ENCODE results near the gene RAB34. TPM values are rescaled to one million over a fixed set of nuclear protein-coding genes. Genes with fewer than 3 reads are reported as not detected.

The RAB34 gene
- polyA plus RNA-seq, 1 experiment = 389 TPM

DNA sequence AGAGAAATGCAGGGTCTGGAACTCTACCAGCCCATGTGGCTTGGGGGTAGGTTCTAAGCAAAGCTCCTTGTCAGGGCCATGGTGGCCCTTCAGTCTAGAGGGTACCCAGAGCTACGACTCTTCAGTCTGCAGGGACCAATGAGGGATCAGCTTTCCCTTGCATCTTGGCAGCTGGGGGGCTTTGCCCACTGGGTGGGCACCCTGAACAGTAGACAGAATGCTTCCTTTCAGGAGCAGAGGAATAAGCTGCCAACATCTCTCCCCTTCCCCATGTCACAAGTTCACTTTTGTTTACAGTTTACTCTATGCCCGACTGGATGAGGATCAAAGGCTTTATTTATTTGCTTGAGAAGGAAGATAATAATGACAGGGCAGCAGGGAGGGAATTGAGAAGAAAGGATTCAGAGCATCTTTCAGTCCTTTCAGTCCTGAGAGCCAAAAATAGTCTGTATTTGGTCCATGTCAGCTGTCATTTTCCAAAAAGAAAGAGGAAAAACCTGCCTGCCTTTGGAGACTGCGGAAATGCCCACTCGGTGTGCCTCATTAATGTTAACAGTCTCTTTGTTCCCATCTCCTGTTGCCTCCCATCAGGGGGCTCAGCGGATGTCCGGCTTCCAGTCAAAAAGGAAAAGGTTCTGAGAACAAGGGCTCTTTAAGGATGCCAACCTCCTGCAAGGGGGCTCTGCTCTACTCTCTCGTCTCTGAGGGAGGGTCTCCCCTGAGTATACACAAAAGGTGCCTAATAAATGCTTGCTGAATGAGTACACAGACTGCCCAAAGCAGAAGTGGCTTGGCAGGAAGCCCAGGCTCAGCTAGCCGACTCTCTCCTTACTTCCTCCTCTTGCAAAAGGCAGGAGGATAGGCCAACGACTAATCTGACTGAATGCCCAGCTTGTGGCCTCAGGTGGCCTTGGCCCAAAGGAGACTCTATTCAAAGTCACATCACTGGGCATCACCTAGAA, 43.2 kb upstream of the RAB34 start:
- ChIA-PET POLR2A (interaction anchor here (0.6 to 1.0 kb wide), 3 partner anchors 34 to 194 kb away, joined by 3 to 10 read pairs (median 3); partner anchors contain the start of gene PHF12), CTCF (interaction anchor here (0.6 to 6.4 kb wide), 6 partner anchors 9 to 212 kb away, joined by 3 to 100 read pairs (median 4); no protein-coding TSS in a partner anchor)
- no peaks in the 10 kb centered on the region for H3K9me3 ChIP-seq (ENCODE audit: control insufficient read depth, insufficient read depth, low read length)
- no peak overlapping the region for H3K4me3 ChIP-seq (ENCODE audit: low read depth, low read length)
- H3K27ac ChIP-seq (ENCODE audit: low read depth, low read length) = no peak overlapping the region
- DNase-seq (ENCODE audit: low read depth, low spot score) = no peak
- TF ChIP-seq, protein P1, sequence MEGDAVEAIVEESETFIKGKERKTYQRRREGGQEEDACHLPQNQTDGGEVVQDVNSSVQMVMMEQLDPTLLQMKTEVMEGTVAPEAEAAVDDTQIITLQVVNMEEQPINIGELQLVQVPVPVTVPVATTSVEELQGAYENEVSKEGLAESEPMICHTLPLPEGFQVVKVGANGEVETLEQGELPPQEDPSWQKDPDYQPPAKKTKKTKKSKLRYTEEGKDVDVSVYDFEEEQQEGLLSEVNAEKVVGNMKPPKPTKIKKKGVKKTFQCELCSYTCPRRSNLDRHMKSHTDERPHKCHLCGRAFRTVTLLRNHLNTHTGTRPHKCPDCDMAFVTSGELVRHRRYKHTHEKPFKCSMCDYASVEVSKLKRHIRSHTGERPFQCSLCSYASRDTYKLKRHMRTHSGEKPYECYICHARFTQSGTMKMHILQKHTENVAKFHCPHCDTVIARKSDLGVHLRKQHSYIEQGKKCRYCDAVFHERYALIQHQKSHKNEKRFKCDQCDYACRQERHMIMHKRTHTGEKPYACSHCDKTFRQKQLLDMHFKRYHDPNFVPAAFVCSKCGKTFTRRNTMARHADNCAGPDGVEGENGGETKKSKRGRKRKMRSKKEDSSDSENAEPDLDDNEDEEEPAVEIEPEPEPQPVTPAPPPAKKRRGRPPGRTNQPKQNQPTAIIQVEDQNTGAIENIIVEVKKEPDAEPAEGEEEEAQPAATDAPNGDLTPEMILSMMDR (IDR thresholded peaks at IDR 0.05; ENCODE audit: low read depth, low read length) = no peak
- no peaks in the 10 kb centered on the region for H3K27me3 ChIP-seq (ENCODE audit: control insufficient read depth, insufficient read depth, low read length)

DNA sequence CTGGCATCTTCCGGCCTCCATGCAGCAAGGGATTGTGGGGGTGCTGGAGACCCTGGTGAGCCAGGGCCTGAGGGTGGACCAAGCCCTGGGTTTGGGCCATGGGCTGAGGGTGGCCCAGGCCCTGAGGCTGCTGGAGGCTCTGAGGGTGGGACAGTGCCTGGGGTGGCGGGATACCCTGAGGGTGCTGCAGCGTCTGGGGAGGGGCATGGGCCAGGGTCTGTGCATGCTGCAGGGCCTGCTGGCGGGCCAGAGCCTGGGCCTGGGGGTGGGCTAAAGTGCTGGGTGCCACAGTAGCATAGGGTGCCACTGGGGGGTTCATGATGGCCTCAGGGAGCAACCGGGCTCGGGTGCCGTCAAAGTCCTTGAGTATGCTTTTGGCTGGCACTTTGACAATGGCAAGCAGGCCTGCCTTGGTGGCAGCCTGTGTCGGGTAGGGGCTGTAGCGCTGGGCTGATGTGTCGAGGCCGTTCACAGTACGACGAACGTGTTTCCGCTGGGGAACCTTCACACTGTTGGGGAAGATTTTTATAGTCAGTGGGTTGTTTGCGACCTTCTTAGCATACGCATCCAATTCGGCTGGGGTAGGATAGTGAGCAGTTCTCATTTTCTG, 41.7 kb upstream of the RAB34 start:
- no peak for DNase-seq (ENCODE audit: low read depth, low spot score)
- H3K27me3 ChIP-seq (ENCODE audit: control insufficient read depth, insufficient read depth, low read length) = no peaks in the 10 kb centered on the region
- ChIA-PET POLR2A (no interaction called here), CTCF (interaction anchor here (6.4 kb wide), 1 partner anchor 7 kb away, joined by 100 read pairs; no protein-coding TSS in a partner anchor)
- TF ChIP-seq, protein P1 (IDR thresholded peaks at IDR 0.05; ENCODE audit: low read depth, low read length) = no peak
- no peaks in the 10 kb centered on the region for H3K9me3 ChIP-seq (ENCODE audit: control insufficient read depth, insufficient read depth, low read length)
- no peak overlapping the region for H3K27ac ChIP-seq (ENCODE audit: low read depth, low read length)
- no peak overlapping the region for H3K4me3 ChIP-seq (ENCODE audit: low read depth, low read length)

DNA sequence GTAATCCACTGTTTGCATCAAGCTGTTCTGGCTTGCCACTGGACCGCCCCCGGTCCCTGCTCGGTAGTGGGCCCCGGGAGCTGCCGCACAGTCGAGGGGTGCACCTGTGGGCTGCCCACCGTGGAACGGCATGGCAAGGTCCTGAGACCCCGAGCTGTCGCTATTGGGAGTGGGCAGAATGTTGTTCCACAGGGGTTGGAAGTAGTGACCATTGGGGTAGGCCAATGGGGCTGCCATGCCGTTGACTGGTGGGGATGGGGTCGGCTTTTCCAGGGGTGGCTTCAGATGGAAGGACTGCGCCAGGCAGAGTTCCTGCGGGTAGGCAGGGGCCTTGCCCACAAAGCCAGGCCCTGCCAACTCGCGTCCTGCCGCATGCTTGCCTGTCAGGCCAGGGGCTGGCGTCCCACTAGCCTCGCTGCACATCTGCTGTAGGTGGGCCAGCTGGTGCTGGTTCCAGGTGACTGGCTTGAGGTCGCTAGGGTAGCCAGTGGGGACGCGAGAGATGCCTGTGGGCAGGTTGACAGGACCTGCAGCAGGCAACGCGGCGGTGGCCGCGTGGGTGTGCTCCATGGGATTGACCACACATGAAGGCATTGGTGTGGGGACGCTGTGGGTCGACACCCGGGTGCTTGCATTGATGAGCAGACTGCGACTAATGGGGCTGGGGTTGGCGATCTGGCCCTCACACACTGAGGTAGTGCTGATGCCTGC, 40.9 kb upstream of the RAB34 start:
- Histone ChIP-seq H3K4me3 (ENCODE audit: low read depth, low read length) (no peak overlapping the region), H3K27ac (ENCODE audit: low read depth, low read length) (no peak overlapping the region), H3K9me3 (ENCODE audit: control insufficient read depth, insufficient read depth, low read length) (no peaks in the 10 kb centered on the region), H3K27me3 (ENCODE audit: control insufficient read depth, insufficient read depth, low read length) (no peaks in the 10 kb centered on the region)
- DNase-seq (ENCODE audit: low read depth, low spot score) = no peak
- ChIA-PET CTCF (no interaction called here), POLR2A (interaction anchor here (1.4 kb wide), 1 partner anchor 30 kb away, joined by 3 read pairs; the partner anchor contains the start of gene NEK8)
- TF ChIP-seq, protein P1 (IDR thresholded peaks at IDR 0.05; ENCODE audit: low read depth, low read length) = no peak

DNA sequence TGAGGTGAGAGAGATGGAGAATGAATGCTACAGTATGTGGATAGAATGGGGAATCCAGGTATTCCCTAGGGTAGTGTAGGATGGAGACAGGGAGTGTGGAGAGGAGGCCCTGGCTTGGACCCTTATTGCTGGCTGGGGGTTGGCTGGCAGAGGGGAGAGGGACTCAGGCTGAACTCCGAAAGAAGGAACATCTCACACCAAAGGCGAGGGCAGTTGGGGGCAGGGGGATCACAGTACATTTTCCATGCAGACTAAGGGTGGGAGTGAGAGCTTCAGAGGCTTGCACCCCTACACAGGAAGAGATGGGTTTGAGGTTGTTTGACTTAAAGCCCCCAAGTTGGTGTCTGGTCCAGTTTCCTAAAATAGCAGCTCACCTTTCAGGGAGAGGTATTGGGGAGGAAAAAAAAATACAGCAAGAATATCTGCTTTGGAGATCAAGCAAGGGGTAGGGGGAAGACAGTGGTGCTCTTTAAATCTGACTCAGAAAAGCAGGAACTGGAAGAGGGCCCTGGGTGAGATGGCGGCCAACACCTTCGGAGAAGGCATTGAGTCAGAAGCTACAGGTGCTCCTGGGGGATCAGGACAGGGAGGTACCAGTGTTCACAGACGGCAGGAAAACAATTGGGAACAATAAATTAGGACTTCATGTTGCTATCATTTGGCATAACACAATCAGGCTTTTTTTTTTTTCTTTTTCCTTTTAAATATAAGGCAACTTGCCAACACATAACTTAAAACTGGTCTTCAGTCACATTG, 38.6 kb upstream of the RAB34 start:
- POLR2A ChIA-PET = no interaction called here
- H3K4me3 ChIP-seq (ENCODE audit: low read depth, low read length) = no peak overlapping the region

More for the DNA sequence above, 38.6 kb upstream of the RAB34 start:
- TF ChIP-seq, protein P1 (IDR thresholded peaks at IDR 0.05; ENCODE audit: low read depth, low read length) = no peak
- H3K9me3 ChIP-seq (ENCODE audit: control insufficient read depth, insufficient read depth, low read length) = no peaks in the 10 kb centered on the region
- CTCF ChIA-PET = interaction anchor here (1.2 kb wide), 1 partner anchor 29 kb away, joined by 3 read pairs; no protein-coding TSS in a partner anchor
- no peak for DNase-seq (ENCODE audit: low read depth, low spot score)
- H3K27ac ChIP-seq (ENCODE audit: low read depth, low read length) = no peak overlapping the region
- no peaks in the 10 kb centered on the region for H3K27me3 ChIP-seq (ENCODE audit: control insufficient read depth, insufficient read depth, low read length)

Measured in AG04450 (cell line).